SU-DHL-6 (cell line): Measurements from ENCODE around the gene TMEM108.

ENCODE experiments used
- EZH2phosphoT487 ChIP-seq: fragments of 200-600 bp; sonication (generic), shearing (Covaris generic); conservative IDR thresholded peaks from 2 replicates; pipeline ENCODE4 v1.6.1; 2018; ENCODE audit warnings: mild to moderate bottlenecking, antibody characterized with exemption, low read length, moderate library complexity, mixed read lengths
- TF ChIP-seq, protein P1 (sequence below): fragments of 200-600 bp; sonication (generic); IDR thresholded peaks from one replicate; pipeline ENCODE4 v1.5.1; 2017; ENCODE audit warnings: antibody characterized with exemption, mild to moderate bottlenecking, low read length, moderate library complexity; ENCODE audit not compliant: insufficient read depth, poor library complexity, severe bottlenecking

DNA sequence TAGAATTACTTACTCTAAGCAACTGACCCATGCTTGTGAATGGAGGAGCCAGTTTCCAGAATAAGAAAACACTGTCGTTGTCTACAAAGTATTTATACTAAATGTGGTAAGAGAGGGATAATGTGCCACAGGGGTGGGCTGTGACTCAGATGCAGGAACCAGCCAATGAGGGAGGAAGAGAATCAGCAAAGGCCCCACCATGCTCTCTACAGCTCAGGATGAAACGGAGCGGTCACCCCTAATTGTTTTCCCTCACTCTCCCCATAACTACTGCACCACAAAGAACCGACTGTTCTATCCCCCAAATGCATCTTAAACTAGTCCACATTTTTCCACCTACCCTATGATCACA, 406.2 kb downstream of the TMEM108 start:
- TF ChIP-seq, protein P1, sequence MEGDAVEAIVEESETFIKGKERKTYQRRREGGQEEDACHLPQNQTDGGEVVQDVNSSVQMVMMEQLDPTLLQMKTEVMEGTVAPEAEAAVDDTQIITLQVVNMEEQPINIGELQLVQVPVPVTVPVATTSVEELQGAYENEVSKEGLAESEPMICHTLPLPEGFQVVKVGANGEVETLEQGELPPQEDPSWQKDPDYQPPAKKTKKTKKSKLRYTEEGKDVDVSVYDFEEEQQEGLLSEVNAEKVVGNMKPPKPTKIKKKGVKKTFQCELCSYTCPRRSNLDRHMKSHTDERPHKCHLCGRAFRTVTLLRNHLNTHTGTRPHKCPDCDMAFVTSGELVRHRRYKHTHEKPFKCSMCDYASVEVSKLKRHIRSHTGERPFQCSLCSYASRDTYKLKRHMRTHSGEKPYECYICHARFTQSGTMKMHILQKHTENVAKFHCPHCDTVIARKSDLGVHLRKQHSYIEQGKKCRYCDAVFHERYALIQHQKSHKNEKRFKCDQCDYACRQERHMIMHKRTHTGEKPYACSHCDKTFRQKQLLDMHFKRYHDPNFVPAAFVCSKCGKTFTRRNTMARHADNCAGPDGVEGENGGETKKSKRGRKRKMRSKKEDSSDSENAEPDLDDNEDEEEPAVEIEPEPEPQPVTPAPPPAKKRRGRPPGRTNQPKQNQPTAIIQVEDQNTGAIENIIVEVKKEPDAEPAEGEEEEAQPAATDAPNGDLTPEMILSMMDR: no peak
- TF ChIP-seq EZH2phosphoT487: no peak
